GM19463 (cell line): ENCODE data around the gene RPS3A.
"Not testable (repeated sequence)": the region's sequence is repeated elsewhere in the genome, so short reads cannot be mapped to it uniquely, and the experiment has no call there.

Experiments
- ATAC-seq: cut with Tn5 transposase; IDR thresholded peaks from one replicate; pipeline ENCODE4 v1.9.1; 2021; ENCODE audit warnings: mild to moderate bottlenecking, moderate library complexity; ENCODE audit not compliant: unreplicated experiment

RPS3A gene

DNA sequence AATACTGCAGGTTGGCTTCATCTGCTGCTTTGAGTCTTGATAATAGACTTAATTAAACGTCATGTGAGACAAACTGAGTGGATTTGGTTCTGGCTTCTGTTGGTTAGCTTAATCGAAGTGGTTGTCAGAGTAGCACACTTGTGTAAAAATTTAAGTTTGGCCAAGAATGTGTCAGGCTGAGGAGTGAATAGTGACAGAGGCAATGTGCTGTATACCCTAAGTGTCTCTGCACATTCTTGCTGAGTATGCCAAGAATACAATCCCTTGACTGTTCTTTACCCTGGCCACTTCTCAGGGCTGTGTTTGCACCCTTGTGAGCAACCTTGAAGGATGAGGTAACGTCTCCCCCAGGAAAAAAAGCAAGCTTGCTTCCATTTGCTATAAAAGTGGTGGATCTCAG, 14.9 kb downstream of the RPS3A start:
- ATAC-seq = no peak

GRCh38 chr4:151114986-151115385, 15.6 kb downstream of the RPS3A start:
- ATAC-seq = no peak

- peak; percentile 94 for ATAC-seq
Measured at GRCh38 chr4:151117371-151117962, 18.0 kb downstream of the RPS3A start.

- no peak for ATAC-seq
Measured at GRCh38 chr4:151129796-151130195, 30.4 kb downstream of the RPS3A start.

GRCh38 chr4:151133311-151133710, 33.9 kb downstream of the RPS3A start:
- ATAC-seq = no peak

DNA sequence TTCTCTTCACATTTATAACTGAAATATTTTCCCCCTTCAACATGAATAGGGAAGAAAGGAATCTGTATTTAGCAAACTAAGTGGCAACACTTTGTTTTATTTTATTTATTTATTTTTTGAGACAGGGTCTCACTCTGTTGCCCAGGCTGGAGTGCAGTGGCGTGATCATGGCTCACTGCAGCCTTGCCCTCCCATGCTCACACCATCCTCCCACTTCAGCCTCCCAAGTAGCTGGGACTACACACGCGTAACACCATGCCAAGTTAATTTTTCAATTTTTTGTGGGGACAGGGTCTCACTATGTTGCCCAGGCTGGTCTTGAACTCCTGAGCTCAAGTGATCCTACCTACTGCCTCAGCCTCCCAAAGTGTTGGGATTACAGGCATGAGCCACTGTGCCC, 36.6 kb downstream of the RPS3A start:
- not testable (repeated sequence) for ATAC-seq

DNA sequence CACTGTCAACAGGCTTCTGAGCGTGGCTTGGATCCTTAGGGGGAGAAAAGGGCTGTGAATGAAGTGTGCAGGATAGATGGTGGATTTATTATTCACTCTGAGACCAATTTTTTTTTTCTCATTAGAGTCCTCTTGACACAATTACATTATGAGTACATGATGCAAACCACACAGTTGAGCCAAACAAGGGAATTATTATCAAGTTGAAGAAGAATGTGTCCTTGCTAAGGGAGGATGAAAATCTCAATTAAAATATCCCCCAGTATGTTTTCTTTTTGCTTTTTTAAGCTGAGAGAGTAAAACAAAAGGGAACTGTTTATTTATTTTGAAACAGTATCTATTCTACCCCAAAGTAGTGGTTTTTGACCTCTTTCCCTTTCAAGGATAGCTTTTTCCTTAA, 40.4 kb downstream of the RPS3A start:
- no peak for ATAC-seq

- no peak for ATAC-seq
Measured at GRCh38 chr4:151142758-151143157, 43.3 kb downstream of the RPS3A start.

- no peak for ATAC-seq
Measured at GRCh38 chr4:151143162-151143561, 43.7 kb downstream of the RPS3A start.

DNA sequence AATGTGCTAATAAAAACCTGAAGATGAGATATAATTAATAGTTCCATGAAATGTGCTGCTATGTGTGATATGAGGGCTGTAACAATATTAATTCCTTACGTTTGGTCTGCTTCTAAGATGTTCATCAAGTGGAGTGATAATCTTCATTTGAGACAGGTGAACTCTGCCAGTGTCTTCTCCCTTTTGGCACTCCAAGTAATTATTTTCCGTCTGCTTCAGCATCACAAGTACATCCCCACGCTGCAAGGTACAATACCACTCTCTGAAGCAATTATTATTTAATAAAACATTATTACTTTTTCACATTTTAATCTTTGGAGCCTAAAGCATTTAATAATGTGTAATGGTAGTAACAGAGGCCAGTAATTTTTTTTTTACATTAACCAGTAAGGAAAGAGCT, 44.4 kb downstream of the RPS3A start:
- no peak for ATAC-seq

- ATAC-seq = no peak
Measured at GRCh38 chr4:151144329-151145072, 45.1 kb downstream of the RPS3A start.

- ATAC-seq = no peak
Measured at GRCh38 chr4:151147000-151147399, 47.6 kb downstream of the RPS3A start.

- ATAC-seq = no peak
Measured at GRCh38 chr4:151148261-151148660, 48.8 kb downstream of the RPS3A start.

DNA sequence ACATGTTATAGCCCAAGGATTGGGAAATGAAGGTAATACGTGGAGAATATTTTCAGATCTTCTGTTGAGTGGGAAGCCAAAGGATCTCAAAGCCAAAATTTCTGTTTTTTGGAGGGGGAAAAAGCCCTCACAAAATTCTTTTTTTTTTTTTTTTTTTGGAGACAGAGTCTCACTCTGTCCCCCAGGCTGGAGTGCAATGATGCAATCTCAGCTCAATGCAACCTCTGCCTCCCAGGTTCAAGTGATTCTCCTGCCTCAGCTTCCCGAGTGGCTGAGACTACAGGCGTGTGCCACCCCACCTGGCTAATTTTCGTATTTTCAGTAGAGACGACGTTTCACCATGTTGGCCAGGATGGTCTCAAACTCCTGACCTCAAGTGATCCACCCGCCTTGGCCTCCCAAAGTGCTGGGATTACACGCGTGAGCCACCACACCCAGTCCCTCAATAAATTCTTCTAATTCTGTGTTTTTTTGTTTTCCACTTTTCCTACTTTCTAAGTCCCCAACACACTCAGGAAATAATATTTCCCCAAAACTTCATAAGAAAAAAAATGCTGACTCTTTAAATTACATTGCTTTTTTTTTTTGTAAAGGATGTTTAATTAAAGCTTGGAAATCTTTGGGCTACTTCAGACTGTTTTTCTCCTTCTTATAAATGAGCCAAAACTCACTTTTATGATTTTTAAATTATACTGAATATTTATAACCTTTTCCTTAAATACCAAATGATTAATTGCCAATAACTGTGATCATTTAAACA, 51.6 kb downstream of the RPS3A start:
- ATAC-seq = no peak

DNA sequence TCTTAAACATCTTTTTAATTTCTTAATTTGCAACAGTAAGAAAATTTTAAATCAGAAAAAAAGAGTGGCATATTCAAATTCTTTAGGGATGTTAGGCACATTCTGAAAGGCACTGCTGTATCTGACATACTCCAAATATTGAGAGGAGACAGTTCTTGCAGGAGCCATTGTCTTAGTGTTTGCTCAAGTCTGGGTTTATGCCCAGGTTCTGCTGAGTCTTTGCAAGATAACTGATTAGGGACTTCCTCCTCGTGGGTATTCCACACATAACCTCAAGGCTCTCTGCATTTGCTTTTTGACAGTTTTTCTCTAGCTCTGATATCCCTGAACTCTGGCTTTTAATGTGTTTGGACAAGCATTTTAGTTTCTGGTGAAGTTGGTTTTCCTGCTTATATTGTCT, 52.6 kb downstream of the RPS3A start:
- ATAC-seq = no peak

- no peak for ATAC-seq
Measured at GRCh38 chr4:151153585-151153984, 54.2 kb downstream of the RPS3A start.
